ENCODE data around the gene MRPS9.

- TF ChIP-seq, protein P1, sequence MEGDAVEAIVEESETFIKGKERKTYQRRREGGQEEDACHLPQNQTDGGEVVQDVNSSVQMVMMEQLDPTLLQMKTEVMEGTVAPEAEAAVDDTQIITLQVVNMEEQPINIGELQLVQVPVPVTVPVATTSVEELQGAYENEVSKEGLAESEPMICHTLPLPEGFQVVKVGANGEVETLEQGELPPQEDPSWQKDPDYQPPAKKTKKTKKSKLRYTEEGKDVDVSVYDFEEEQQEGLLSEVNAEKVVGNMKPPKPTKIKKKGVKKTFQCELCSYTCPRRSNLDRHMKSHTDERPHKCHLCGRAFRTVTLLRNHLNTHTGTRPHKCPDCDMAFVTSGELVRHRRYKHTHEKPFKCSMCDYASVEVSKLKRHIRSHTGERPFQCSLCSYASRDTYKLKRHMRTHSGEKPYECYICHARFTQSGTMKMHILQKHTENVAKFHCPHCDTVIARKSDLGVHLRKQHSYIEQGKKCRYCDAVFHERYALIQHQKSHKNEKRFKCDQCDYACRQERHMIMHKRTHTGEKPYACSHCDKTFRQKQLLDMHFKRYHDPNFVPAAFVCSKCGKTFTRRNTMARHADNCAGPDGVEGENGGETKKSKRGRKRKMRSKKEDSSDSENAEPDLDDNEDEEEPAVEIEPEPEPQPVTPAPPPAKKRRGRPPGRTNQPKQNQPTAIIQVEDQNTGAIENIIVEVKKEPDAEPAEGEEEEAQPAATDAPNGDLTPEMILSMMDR (IDR thresholded peaks at IDR 0.05 in 2 of 3, conservative IDR thresholded peaks at IDR 0.05 in 1 of 3; ENCODE audit: borderline replicate concordance in 1 of 3, insufficient read depth in 1 of 3, low read depth in 2 of 3, low read length in 2 of 3), result no peak
- no peak for TF ChIP-seq POLR2AphosphoS5 (IDR thresholded peaks at IDR 0.05; ENCODE audit: low read depth, low read length)
- TF ChIP-seq, protein P2, sequence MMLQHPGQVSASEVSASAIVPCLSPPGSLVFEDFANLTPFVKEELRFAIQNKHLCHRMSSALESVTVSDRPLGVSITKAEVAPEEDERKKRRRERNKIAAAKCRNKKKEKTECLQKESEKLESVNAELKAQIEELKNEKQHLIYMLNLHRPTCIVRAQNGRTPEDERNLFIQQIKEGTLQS (IDR thresholded peaks at IDR 0.05), result no peak
- TF ChIP-seq POLR2A (IDR thresholded peaks at IDR 0.05; ENCODE audit: borderline replicate concordance, extremely low read depth, insufficient read depth, insufficient read length), result no peak
Observed at GRCh38 chr2:105078906-105079495, 41.1 kb downstream of the MRPS9 start.
